CD4-positive, CD25-positive, alpha-beta regulatory T cell (primary cell): ENCODE data around the gene INCA1. TPM values are rescaled to one million over a fixed set of nuclear protein-coding genes. Genes with fewer than 3 reads are reported as not detected.

Experiments used
- ATAC-seq, 2 donors: fragments of 150-1000 bp; cut with Tn5 transposase; one replicate each; pipeline ENCODE4 v1.10.0; 2021; ENCODE audit warnings: low read depth in 2 of 2, moderate number of reproducible peaks in 2 of 2, moderate library complexity in 1 of 2
- DNase-seq, 3 donors: peaks; one replicate each; pipeline versions ENCODE4 v3.0.0 to v3.0.0-alpha.2; 2012 to 2022; ENCODE audit warnings: mixed read lengths in 1 of 3
- H3K27ac ChIP-seq: one replicate; pipeline ENCODE4 v1.7.0; 2013; ENCODE audit warnings: mild to moderate bottlenecking, low read length; ENCODE audit not compliant: insufficient read depth, poor library complexity, severe bottlenecking
- H3K27me3 ChIP-seq: one replicate; pipeline ENCODE4 v1.7.0; 2013; ENCODE audit warnings: low read length; ENCODE audit not compliant: control insufficient read depth, insufficient read depth
- H3K36me3 ChIP-seq: one replicate; pipeline ENCODE4 v1.7.0; 2013; ENCODE audit warnings: mild to moderate bottlenecking, low read length, moderate library complexity; ENCODE audit not compliant: control insufficient read depth, insufficient read depth
- H3K4me1 ChIP-seq: 2 replicates; pipeline ENCODE4 v1.7.0; 2013; ENCODE audit warnings: mild to moderate bottlenecking, low read length; ENCODE audit not compliant: insufficient read depth, control insufficient read depth, poor library complexity, severe bottlenecking
- H3K4me3 ChIP-seq: one replicate; pipeline ENCODE4 v1.7.0; 2013; ENCODE audit warnings: low read depth, mild to moderate bottlenecking, low read length, moderate library complexity
- H3K9me3 ChIP-seq, 2 experiments: 1 replicate in 1 of 2; 2 replicates in 1 of 2; pipeline ENCODE4 v1.7.0; 2013; ENCODE audit warnings: low read length in 2 of 2, mild to moderate bottlenecking in 1 of 2, moderate library complexity in 1 of 2; ENCODE audit not compliant: control insufficient read depth in 2 of 2
- H3K27ac Mint-ChIP-seq, 3 donors: one replicate each; pipeline ENCODE4 v1.8.0; 2020 to 2022; ENCODE audit warnings: mild to moderate bottlenecking in 3 of 3, mixed read lengths in 3 of 3, moderate library complexity in 2 of 3
- H3K27me3 Mint-ChIP-seq: one replicate; pipeline ENCODE4 v1.8.0; 2022; ENCODE audit warnings: mild to moderate bottlenecking, mixed read lengths
- H3K36me3 Mint-ChIP-seq: one replicate; pipeline ENCODE4 v1.8.0; 2020; ENCODE audit warnings: mixed read lengths
- H3K4me1 Mint-ChIP-seq, 4 donors: one replicate each; pipeline ENCODE4 v1.8.0; 2020 to 2022; ENCODE audit warnings: mixed read lengths in 4 of 4, mild to moderate bottlenecking in 1 of 4
- H3K4me3 Mint-ChIP-seq, 4 donors: one replicate each; pipeline ENCODE4 v1.8.0; 2020 to 2022; ENCODE audit warnings: mild to moderate bottlenecking in 4 of 4, mixed read lengths in 4 of 4, moderate library complexity in 3 of 4
- H3K9me3 Mint-ChIP-seq, 7 donors: one replicate each; pipeline ENCODE4 v1.8.0; 2020 to 2022; ENCODE audit warnings: mixed read lengths in 7 of 7, mild to moderate bottlenecking in 3 of 7, moderate library complexity in 2 of 7
- polyA plus RNA-seq, 4 donors: library from polyadenylated mRNA; unstranded; fragments of 300-500 nt; fragmentation: Illumina TruSeq; gene quantifications; one replicate each; pipeline ENCODE4 v1.2.3, GENCODE V29; 2021
- total RNA-seq: library from RNA; stranded (reverse); gene quantifications from one replicate; pipeline ENCODE4 v1.2.3, GENCODE V29; 2022

The INCA1 gene
- total and polyA plus RNA-seq, 5 donors from 2014 or later, result 0.99 TPM; not detected in 4

GRCh38 chr17:4939796-4940554 lies 57.3 kb downstream of the INCA1 start, which contains the start of the genes RNF167 and SLC25A11:
TSS of gene RNF167 (plus strand) at chr17:4940268. CDS start at chr17:4940910, 642 bp downstream.
TSS of gene SLC25A11 (minus strand) at chr17:4940046. CDS start at chr17:4939910, 136 bp downstream.
- H3K4me3 ChIP-seq, result peak within 1 kb of the TSS; percentile 92
- Mint-ChIP-seq H3K4me3 (peak within 1 kb of the TSS; percentile 95 to 99 (median 97)), H3K9me3 (peaks cover 0 to 1% (median 0%) of the 10 kb centered on the region in 7 donors), H3K27ac (peak within 1 kb of the TSS; percentile 97 to 99 (median 97)), H3K4me1 (peaks cover 0 to 78% (median 46%) of the 10 kb centered on the region in 4 donors), H3K27me3 (no peaks in the 10 kb centered on the region), H3K36me3 (peaks cover 24% of the 10 kb centered on the region)
- peaks cover 62% of the 10 kb centered on the region for H3K4me1 ChIP-seq
- peak; percentile 83 to 85 for ATAC-seq
- peak within 1 kb of the TSS; percentile 94 for H3K27ac ChIP-seq
- peak; percentile 95 to 100 (median 99) for DNase-seq
- H3K9me3 ChIP-seq, result no peaks in the 10 kb centered on the region
- peaks cover 26% of the 10 kb centered on the region for H3K36me3 ChIP-seq
- no peaks in the 10 kb centered on the region for H3K27me3 ChIP-seq

- no peak for DNase-seq
- peak overlapping the region; percentile 74 to 97 (median 97) for H3K27ac Mint-ChIP-seq
- H3K4me3 Mint-ChIP-seq, result peak overlapping the region; percentile 95 to 99 (median 97)
- Histone ChIP-seq H3K36me3 (peaks cover 22% of the 10 kb centered on the region), H3K9me3 (no peaks in the 10 kb centered on the region), H3K27ac (peak overlapping the region; percentile 82), H3K4me3 (peak overlapping the region; percentile 65), H3K27me3 (no peaks in the 10 kb centered on the region), H3K4me1 (peaks cover 58% of the 10 kb centered on the region)
- H3K36me3 Mint-ChIP-seq, result peaks cover 22% of the 10 kb centered on the region
- ATAC-seq, result no peak
- peaks cover 0 to 76% (median 43%) of the 10 kb centered on the region in 4 donors for H3K4me1 Mint-ChIP-seq
- H3K9me3 Mint-ChIP-seq, result peaks cover 0 to 1% (median 0%) of the 10 kb centered on the region in 7 donors
- H3K27me3 Mint-ChIP-seq, result no peaks in the 10 kb centered on the region
Observed at GRCh38 chr17:4939546-4939795, 57.9 kb downstream of the INCA1 start.

GRCh38 chr17:4938688-4939545 lies 58.4 kb downstream of the INCA1 start:
- ATAC-seq (no peak), DNase-seq (peak in 1 of 3 donors; percentile 34)
- Mint-ChIP-seq H3K9me3 (no peaks in the 10 kb centered on the region), H3K36me3 (peaks cover 19% of the 10 kb centered on the region), H3K27me3 (no peaks in the 10 kb centered on the region), H3K4me3 (peak overlapping the region; percentile 95 to 99 (median 97)), H3K4me1 (peaks cover 0 to 76% (median 42%) of the 10 kb centered on the region in 4 donors), H3K27ac (peak overlapping the region; percentile 74 to 97 (median 97))
- Histone ChIP-seq H3K9me3 (no peaks in the 10 kb centered on the region), H3K27me3 (no peaks in the 10 kb centered on the region), H3K36me3 (peaks cover 22% of the 10 kb centered on the region), H3K27ac (peak overlapping the region; percentile 82), H3K4me3 (peak overlapping the region; percentile 65), H3K4me1 (peaks cover 58% of the 10 kb centered on the region)

Other genes starting within 250 kb of the INCA1 start
- gene TM4SF5, start 225.6 kb downstream of the INCA1 start, total RNA-seq, result not detected
- gene TM4SF5, start 225.6 kb downstream of the INCA1 start, polyA plus RNA-seq, result not detected
- not detected for gene VMO1, start 211.2 kb downstream of the INCA1 start, total RNA-seq
- gene VMO1, start 211.2 kb downstream of the INCA1 start, polyA plus RNA-seq, result under 1 TPM in 1 of 4 donors, not detected in 3; 0.71 TPM
- 0.39 TPM for gene GLTPD2, start 208.6 kb downstream of the INCA1 start, total RNA-seq
- under 1 TPM in 1 of 4 donors, not detected in 3; 0.43 TPM for gene GLTPD2, start 208.6 kb downstream of the INCA1 start, polyA plus RNA-seq
- gene PSMB6, start 201.4 kb downstream of the INCA1 start, total RNA-seq, result 64.7 TPM
- 100 to 1,000 TPM; 281 to 354 (median 319) TPM for gene PSMB6, start 201.4 kb downstream of the INCA1 start, polyA plus RNA-seq
- gene PLD2, start 190.4 kb downstream of the INCA1 start, total RNA-seq, result 36.4 TPM
- 1 to 10 TPM; 1.6 to 4.7 (median 1.9) TPM for gene PLD2, start 190.4 kb downstream of the INCA1 start, polyA plus RNA-seq
- 235 TPM for gene MINK1, start 164.2 kb downstream of the INCA1 start, total RNA-seq
- gene MINK1, start 164.2 kb downstream of the INCA1 start, polyA plus RNA-seq, result 10 to 100 TPM in 3 of 4 donors, 1 to 10 TPM in 1; 9.4 to 13.4 (median 11.6) TPM
- 45.6 TPM for gene C17orf107, start 98.0 kb downstream of the INCA1 start, total RNA-seq
- 1 to 10 TPM; 1.1 to 1.5 (median 1.3) TPM for gene C17orf107, start 98.0 kb downstream of the INCA1 start, polyA plus RNA-seq
- gene CHRNE, start 94.4 kb downstream of the INCA1 start, total RNA-seq, result 3.8 TPM
- under 1 TPM in 2 of 4 donors, not detected in 2; 0.15 to 0.25 TPM for gene CHRNE, start 94.4 kb downstream of the INCA1 start, polyA plus RNA-seq
- gene GP1BA, start 65.2 kb downstream of the INCA1 start, total RNA-seq, result 1.9 TPM
- gene GP1BA, start 65.2 kb downstream of the INCA1 start, polyA plus RNA-seq, result under 1 TPM in 2 of 4 donors, not detected in 2; 0.07 to 0.22 TPM
- 22.6 TPM for gene SLC25A11, start 57.5 kb downstream of the INCA1 start, total RNA-seq
- 10 to 100 TPM; 69.3 to 78.4 (median 74.4) TPM for gene SLC25A11, start 57.5 kb downstream of the INCA1 start, polyA plus RNA-seq
- gene RNF167, start 57.3 kb downstream of the INCA1 start, total RNA-seq, result 105 TPM
- 10 to 100 TPM; 31.5 to 58.2 (median 45.9) TPM for gene RNF167, start 57.3 kb downstream of the INCA1 start, polyA plus RNA-seq
- gene PFN1, start 49.0 kb downstream of the INCA1 start, total RNA-seq, result 865 TPM
- gene PFN1, start 49.0 kb downstream of the INCA1 start, polyA plus RNA-seq, result 1,000 to 10,000 TPM; 2,018 to 2,804 (median 2,386) TPM
- 11.7 TPM for gene ENO3, start 46.4 kb downstream of the INCA1 start, total RNA-seq
- gene ENO3, start 46.4 kb downstream of the INCA1 start, polyA plus RNA-seq, result 1 to 10 TPM in 1 of 4 donors, under 1 TPM in 3; 0.29 to 1.6 (median 0.41) TPM
- gene SPAG7, start 29.7 kb downstream of the INCA1 start, total RNA-seq, result 52.5 TPM
- 100 to 1,000 TPM in 3 of 4 donors, 10 to 100 TPM in 1; 97.9 to 130 (median 106) TPM for gene SPAG7, start 29.7 kb downstream of the INCA1 start, polyA plus RNA-seq
- gene CAMTA2, start 9.8 kb downstream of the INCA1 start, total RNA-seq, result 69.8 TPM
- 1 to 10 TPM; 4.7 to 7.9 (median 6.0) TPM for gene CAMTA2, start 9.8 kb downstream of the INCA1 start, polyA plus RNA-seq
- gene KIF1C, start 428 bp upstream of the INCA1 start, total RNA-seq, result 22.9 TPM
- 1 to 10 TPM; 2.6 to 4.6 (median 3.8) TPM for gene KIF1C, start 428 bp upstream of the INCA1 start, polyA plus RNA-seq
- 0.22 TPM for gene SLC52A1, start 37.9 kb upstream of the INCA1 start, total RNA-seq
- under 1 TPM in 2 of 4 donors, not detected in 2; 0.27 to 0.41 TPM for gene SLC52A1, start 37.9 kb upstream of the INCA1 start, polyA plus RNA-seq
- 2.5 TPM for gene ZFP3, start 80.9 kb upstream of the INCA1 start, total RNA-seq
- 1 to 10 TPM in 2 of 4 donors, under 1 TPM in 2; 0.32 to 2.0 (median 1.3) TPM for gene ZFP3, start 80.9 kb upstream of the INCA1 start, polyA plus RNA-seq
- 8.0 TPM for gene ZNF232, start 114.4 kb upstream of the INCA1 start, total RNA-seq
- 10 to 100 TPM in 2 of 4 donors, 1 to 10 TPM in 2; 4.6 to 12.3 (median 9.0) TPM for gene ZNF232, start 114.4 kb upstream of the INCA1 start, polyA plus RNA-seq
- gene USP6, start 118.5 kb upstream of the INCA1 start, total RNA-seq, result not detected
- gene USP6, start 118.5 kb upstream of the INCA1 start, polyA plus RNA-seq, result under 1 TPM in 3 of 4 donors, not detected in 1; 0.02 to 0.10 (median 0.06) TPM
- gene ZNF594, start 194.3 kb upstream of the INCA1 start, total RNA-seq, result 3.1 TPM
- gene ZNF594, start 194.3 kb upstream of the INCA1 start, polyA plus RNA-seq, result 1 to 10 TPM in 3 of 4 donors, under 1 TPM in 1; 0.86 to 2.4 (median 1.8) TPM
- gene SCIMP, start 237.3 kb upstream of the INCA1 start, total RNA-seq, result not detected
- gene SCIMP, start 237.3 kb upstream of the INCA1 start, polyA plus RNA-seq, result 1 to 10 TPM in 1 of 4 donors, under 1 TPM in 3; 0.19 to 1.2 (median 0.29) TPM